Calu3 (cell line): Measurements from ENCODE around the gene ADARB1. TPM values are rescaled to one million over a fixed set of nuclear protein-coding genes. Genes with fewer than 3 reads are reported as not detected.

Experiments
- BruUV-seq: library from RNA; stranded (reverse); fragments of 400-500 nt; replicated peaks from 2 replicates; lab custom pipeline; 2021; lab: Mats Ljungman, UMichigan
- CTCF ChIA-PET: fragments of 300-600 bp; sonication (Branson Sonifier 250); formaldehyde crosslinking; loops from one replicate; lab custom pipeline; 2022; ENCODE audit warnings: antibody characterized with exemption; lab: Charles Lee
- DNase-seq: peaks from one replicate; pipeline ENCODE4 v3.0.0; 2022
- H3K27ac Mint-ChIP-seq: one replicate; pipeline ENCODE4 v1.8.0; 2022; ENCODE audit warnings: mixed read lengths; ENCODE audit not compliant: unreplicated experiment
- H3K27me3 Mint-ChIP-seq: one replicate; pipeline ENCODE4 v1.8.0; 2022; ENCODE audit warnings: mixed read lengths; ENCODE audit not compliant: unreplicated experiment
- H3K36me3 Mint-ChIP-seq: one replicate; pipeline ENCODE4 v1.8.0; 2022; ENCODE audit warnings: mild to moderate bottlenecking, moderate library complexity, mixed read lengths; ENCODE audit not compliant: insufficient read depth, unreplicated experiment
- H3K4me1 Mint-ChIP-seq: one replicate; pipeline ENCODE4 v1.8.0; 2022; ENCODE audit warnings: mild to moderate bottlenecking, low read depth, mixed read lengths; ENCODE audit not compliant: unreplicated experiment
- H3K4me3 Mint-ChIP-seq: one replicate; pipeline ENCODE4 v1.8.0; 2022; ENCODE audit warnings: mild to moderate bottlenecking, low read depth, moderate library complexity, mixed read lengths; ENCODE audit not compliant: unreplicated experiment
- H3K9me3 Mint-ChIP-seq: one replicate; pipeline ENCODE4 v1.8.0; 2022; ENCODE audit warnings: low read depth, mixed read lengths; ENCODE audit not compliant: unreplicated experiment
- CTCF ChIP-seq: fragments of 200-600 bp; IDR thresholded peaks from one replicate; pipeline ENCODE4 v1.8.0; 2022; ENCODE audit warnings: antibody characterized with exemption; ENCODE audit not compliant: unreplicated experiment
- intact Hi-C: fragments of 100-400 bp; cut with micrococcal nuclease; formaldehyde crosslinking; loops from one replicate; pipeline ENCODE4 v1.10.0; 2022; ENCODE audit not compliant: unreplicated experiment
- total RNA-seq: library from RNA; stranded (reverse); gene quantifications from 2 replicates; pipeline ENCODE4 v1.2.3, GENCODE V29; 2022

The ADARB1 gene
- total RNA-seq, 1 experiment from 2014 or later, result 2.8 TPM

- Mint-ChIP-seq H3K27ac (no peak overlapping the region), H3K4me1 (no peaks in the 10 kb centered on the region), H3K27me3 (peaks cover 46% of the 10 kb centered on the region), H3K36me3 (no peaks in the 10 kb centered on the region), H3K4me3 (no peak overlapping the region), H3K9me3 (no peaks in the 10 kb centered on the region)
- intact Hi-C loops, result no loop called here
- CTCF ChIA-PET, result interaction anchor here (1.0 kb wide), 1 partner anchor 39 kb away, joined by 6 read pairs; no protein-coding TSS in a partner anchor
- TF ChIP-seq CTCF, result no peak
- no TSS peak for BruUV-seq
- no peak for DNase-seq
Observed at GRCh38 chr21:45097827-45098387, 23.5 kb downstream of the ADARB1 start.

- BruUV-seq, result no TSS peak
- TF ChIP-seq CTCF, result no peak
- no peaks in the 10 kb centered on the region for H3K36me3 Mint-ChIP-seq
- peaks cover 2% of the 10 kb centered on the region for H3K4me1 Mint-ChIP-seq
- DNase-seq, result no peak
- H3K27ac Mint-ChIP-seq, result no peak overlapping the region
- no peaks in the 10 kb centered on the region for H3K9me3 Mint-ChIP-seq
- intact Hi-C loops, result no loop called here
- CTCF ChIA-PET, result interaction anchor here (0.8 kb wide), 1 partner anchor 30 kb away, joined by 3 read pairs; no protein-coding TSS in a partner anchor
- H3K4me3 Mint-ChIP-seq, result no peak overlapping the region
- peaks cover 46% of the 10 kb centered on the region for H3K27me3 Mint-ChIP-seq
Observed at GRCh38 chr21:45098867-45099266, 24.5 kb downstream of the ADARB1 start.

GRCh38 chr21:45099571-45099970 is 25.2 kb downstream of the ADARB1 start:
- H3K4me1 Mint-ChIP-seq, result peaks cover 9% of the 10 kb centered on the region
- no peaks in the 10 kb centered on the region for H3K9me3 Mint-ChIP-seq
- intact Hi-C loops, result no loop called here
- no peak overlapping the region for H3K27ac Mint-ChIP-seq
- DNase-seq, result no peak
- no peak for TF ChIP-seq CTCF
- H3K4me3 Mint-ChIP-seq, result no peak overlapping the region
- BruUV-seq, result no TSS peak
- H3K36me3 Mint-ChIP-seq, result no peaks in the 10 kb centered on the region
- H3K27me3 Mint-ChIP-seq, result peaks cover 45% of the 10 kb centered on the region
- CTCF ChIA-PET, result interaction anchor here (0.8 kb wide), 1 partner anchor 29 kb away, joined by 3 read pairs; no protein-coding TSS in a partner anchor

- CTCF ChIA-PET, result no interaction called here
- peaks cover 32% of the 10 kb centered on the region for H3K27me3 Mint-ChIP-seq
Observed at GRCh38 chr21:45100866-45101265, 26.5 kb downstream of the ADARB1 start.

More at GRCh38 chr21:45100866-45101265, 26.5 kb downstream of the ADARB1 start:
- intact Hi-C loops, result no loop called here
- BruUV-seq, result no TSS peak
- Mint-ChIP-seq H3K4me3 (no peak overlapping the region), H3K4me1 (peaks cover 13% of the 10 kb centered on the region), H3K27ac (no peak overlapping the region), H3K9me3 (no peaks in the 10 kb centered on the region), H3K36me3 (no peaks in the 10 kb centered on the region)
- no peak for DNase-seq
- TF ChIP-seq CTCF, result no peak
